ENCODE data around the gene NUSAP1. TPM values are rescaled to one million over a fixed set of nuclear protein-coding genes. Genes with fewer than 3 reads are reported as not detected.

NUSAP1 gene
- total and polyA plus RNA-seq, 2 donors (not counting 1 experiment from before 2014, with no cell fraction given), result 25.7 to 27.6 TPM

DNA sequence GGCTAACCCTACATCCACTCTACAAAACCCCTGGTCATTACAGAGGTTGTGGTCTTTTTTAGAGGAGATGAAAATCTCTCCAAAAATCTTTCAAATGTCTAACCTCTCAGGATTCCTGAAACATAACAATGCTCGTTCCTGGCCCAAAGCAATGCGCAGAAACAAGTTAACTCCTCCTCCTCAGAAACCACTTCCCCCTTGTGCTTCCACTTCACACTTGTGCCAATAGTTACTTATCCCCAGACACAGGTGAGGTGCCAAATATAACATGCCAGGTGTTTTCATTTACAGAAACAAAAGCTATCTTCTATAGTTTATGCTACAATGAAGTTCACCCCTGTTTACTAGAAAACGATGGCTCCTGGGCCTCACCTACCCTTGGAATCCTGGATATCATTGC, 63.4 kb downstream of the NUSAP1 start:
- Histone ChIP-seq H4K20me1 (ENCODE audit: control insufficient read depth, extremely low read depth, insufficient read depth, low read length) (no peaks in the 10 kb centered on the region), H3K9me3 (ENCODE audit: control insufficient read depth, insufficient read depth, low read depth, low read length) (no peaks in the 10 kb centered on the region), H3K4me2 (ENCODE audit: extremely low read depth, insufficient read depth, low read length) (no peak overlapping the region), H3K27ac (ENCODE audit: insufficient read depth, low read length) (no peak overlapping the region), H3K9ac (ENCODE audit: insufficient read depth, low read length) (no peak overlapping the region), H3K4me1 (ENCODE audit: control insufficient read depth, extremely low read depth, insufficient read depth, low read length) (peaks cover 2% of the 10 kb centered on the region), H3K36me3 (ENCODE audit: control insufficient read depth, insufficient read depth, low read length) (peaks cover 4% of the 10 kb centered on the region), H3K79me2 (ENCODE audit: control insufficient read depth, insufficient read depth, low read length) (no peaks in the 10 kb centered on the region), H2AFZ (ENCODE audit: low read length) (no peak overlapping the region), H3K27me3 (ENCODE audit: control insufficient read depth, insufficient read depth, low read length) (no peaks in the 10 kb centered on the region), H3K4me3 (replicated peaks in 1 of 4; ENCODE audit: control extremely low read depth in 1 of 4, insufficient read depth in 1 of 4, low read depth in 3 of 4, low read length in 4 of 4) (no peak overlapping the region)
- no peak for TF ChIP-seq EZH2 (IDR thresholded peaks at IDR 0.05; ENCODE audit: low read length, missing control alignments)
- TF ChIP-seq, protein P1, sequence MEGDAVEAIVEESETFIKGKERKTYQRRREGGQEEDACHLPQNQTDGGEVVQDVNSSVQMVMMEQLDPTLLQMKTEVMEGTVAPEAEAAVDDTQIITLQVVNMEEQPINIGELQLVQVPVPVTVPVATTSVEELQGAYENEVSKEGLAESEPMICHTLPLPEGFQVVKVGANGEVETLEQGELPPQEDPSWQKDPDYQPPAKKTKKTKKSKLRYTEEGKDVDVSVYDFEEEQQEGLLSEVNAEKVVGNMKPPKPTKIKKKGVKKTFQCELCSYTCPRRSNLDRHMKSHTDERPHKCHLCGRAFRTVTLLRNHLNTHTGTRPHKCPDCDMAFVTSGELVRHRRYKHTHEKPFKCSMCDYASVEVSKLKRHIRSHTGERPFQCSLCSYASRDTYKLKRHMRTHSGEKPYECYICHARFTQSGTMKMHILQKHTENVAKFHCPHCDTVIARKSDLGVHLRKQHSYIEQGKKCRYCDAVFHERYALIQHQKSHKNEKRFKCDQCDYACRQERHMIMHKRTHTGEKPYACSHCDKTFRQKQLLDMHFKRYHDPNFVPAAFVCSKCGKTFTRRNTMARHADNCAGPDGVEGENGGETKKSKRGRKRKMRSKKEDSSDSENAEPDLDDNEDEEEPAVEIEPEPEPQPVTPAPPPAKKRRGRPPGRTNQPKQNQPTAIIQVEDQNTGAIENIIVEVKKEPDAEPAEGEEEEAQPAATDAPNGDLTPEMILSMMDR (conservative IDR thresholded peaks at IDR 0.05 in 1 of 2, IDR thresholded peaks at IDR 0.05 in 1 of 2; ENCODE audit: low read depth in 1 of 2, low read length in 2 of 2), result no peak
- no peak for DNase-seq (ENCODE audit: low read depth in 2 of 2)

DNA sequence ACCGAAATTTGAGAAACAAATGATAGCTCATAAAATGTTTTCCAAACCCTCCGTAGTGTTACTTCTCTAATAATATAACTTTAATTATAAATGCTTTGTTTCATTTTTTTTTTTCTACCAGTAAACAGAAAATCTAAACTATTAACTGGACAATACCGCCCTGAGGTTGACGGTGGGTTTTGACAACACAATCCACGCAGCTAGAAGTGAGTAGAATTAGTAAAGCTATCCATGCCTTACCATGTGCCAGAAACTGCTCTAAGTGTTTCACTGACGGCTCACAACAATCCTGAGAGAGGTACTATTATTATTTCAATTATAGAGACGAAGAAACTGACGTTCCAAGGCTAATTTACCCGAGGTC, 69.2 kb downstream of the NUSAP1 start:
- H3K27ac ChIP-seq (ENCODE audit: insufficient read depth, low read length), result peak overlapping the region; percentile 62
- TF ChIP-seq EZH2 (IDR thresholded peaks at IDR 0.05; ENCODE audit: low read length, missing control alignments), result no peak
- TF ChIP-seq, protein P1 (conservative IDR thresholded peaks at IDR 0.05 in 1 of 2, IDR thresholded peaks at IDR 0.05 in 1 of 2; ENCODE audit: low read depth in 1 of 2, low read length in 2 of 2), result no peak

DNA sequence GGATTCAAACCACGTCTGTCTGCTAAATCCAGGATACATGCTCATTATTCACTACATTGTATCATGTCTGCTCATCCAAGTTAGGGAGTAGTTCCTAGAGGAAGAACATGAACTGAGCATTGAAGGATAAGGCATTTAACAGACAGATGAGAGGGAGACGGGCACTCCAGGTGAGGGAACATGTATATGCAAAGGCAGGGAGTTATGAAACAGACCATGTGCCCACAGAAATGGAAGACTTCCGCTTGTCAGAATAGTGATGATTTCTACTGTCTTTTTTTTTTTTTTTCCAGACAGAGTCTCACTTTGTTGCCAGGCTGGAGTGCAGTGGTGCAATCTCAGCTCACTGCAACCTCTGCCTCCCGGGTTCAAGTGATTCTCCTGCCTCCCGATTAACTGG, 74.7 kb downstream of the NUSAP1 start:
- Histone ChIP-seq H3K27me3 (ENCODE audit: control insufficient read depth, insufficient read depth, low read length) (no peaks in the 10 kb centered on the region), H2AFZ (ENCODE audit: low read length) (no peak overlapping the region), H4K20me1 (ENCODE audit: control insufficient read depth, extremely low read depth, insufficient read depth, low read length) (no peaks in the 10 kb centered on the region), H3K9me3 (ENCODE audit: control insufficient read depth, insufficient read depth, low read depth, low read length) (no peaks in the 10 kb centered on the region), H3K4me3 (replicated peaks in 1 of 4; ENCODE audit: control extremely low read depth in 1 of 4, insufficient read depth in 1 of 4, low read depth in 3 of 4, low read length in 4 of 4) (no peak overlapping the region), H3K36me3 (ENCODE audit: control insufficient read depth, insufficient read depth, low read length) (no peaks in the 10 kb centered on the region), H3K27ac (ENCODE audit: insufficient read depth, low read length) (no peak overlapping the region), H3K9ac (ENCODE audit: insufficient read depth, low read length) (no peak overlapping the region), H3K4me1 (ENCODE audit: control insufficient read depth, extremely low read depth, insufficient read depth, low read length) (no peaks in the 10 kb centered on the region), H3K4me2 (ENCODE audit: extremely low read depth, insufficient read depth, low read length) (no peak overlapping the region), H3K79me2 (ENCODE audit: control insufficient read depth, insufficient read depth, low read length) (no peaks in the 10 kb centered on the region)
- DNase-seq (ENCODE audit: low read depth in 2 of 2), result no peak
- TF ChIP-seq, protein P1 (conservative IDR thresholded peaks at IDR 0.05 in 1 of 2, IDR thresholded peaks at IDR 0.05 in 1 of 2; ENCODE audit: low read depth in 1 of 2, low read length in 2 of 2), result no peak
- no peak for TF ChIP-seq EZH2 (IDR thresholded peaks at IDR 0.05; ENCODE audit: low read length, missing control alignments)

More for the DNA sequence above, 69.2 kb downstream of the NUSAP1 start:
- H3K79me2 ChIP-seq (ENCODE audit: control insufficient read depth, insufficient read depth, low read length), result peaks cover 4% of the 10 kb centered on the region
- no peaks in the 10 kb centered on the region for H3K36me3 ChIP-seq (ENCODE audit: control insufficient read depth, insufficient read depth, low read length)
- H3K27me3 ChIP-seq (ENCODE audit: control insufficient read depth, insufficient read depth, low read length), result no peaks in the 10 kb centered on the region
- H4K20me1 ChIP-seq (ENCODE audit: control insufficient read depth, extremely low read depth, insufficient read depth, low read length), result no peaks in the 10 kb centered on the region
- no peaks in the 10 kb centered on the region for H3K4me1 ChIP-seq (ENCODE audit: control insufficient read depth, extremely low read depth, insufficient read depth, low read length)
- H3K4me2 ChIP-seq (ENCODE audit: extremely low read depth, insufficient read depth, low read length), result peak overlapping the region; percentile 81
- peak overlapping the region; percentile 94 for H2AFZ ChIP-seq (ENCODE audit: low read length)
- peak overlapping the region; percentile 71 to 99 (median 92) for H3K4me3 ChIP-seq (replicated peaks in 1 of 4; ENCODE audit: control extremely low read depth in 1 of 4, insufficient read depth in 1 of 4, low read depth in 3 of 4, low read length in 4 of 4)
- DNase-seq (ENCODE audit: low read depth in 2 of 2), result no peak
- no peaks in the 10 kb centered on the region for H3K9me3 ChIP-seq (ENCODE audit: control insufficient read depth, insufficient read depth, low read depth, low read length)
- peak overlapping the region; percentile 80 for H3K9ac ChIP-seq (ENCODE audit: insufficient read depth, low read length)
